ENCODE data around the gene UNC50. TPM values are rescaled to one million over a fixed set of nuclear protein-coding genes. Genes with fewer than 3 reads are reported as not detected.
"Not testable (repeated sequence)": the region's sequence is repeated elsewhere in the genome, so short reads cannot be mapped to it uniquely, and the experiment has no call there.

UNC50 gene
- total RNA-seq, 4 donors from 2014 or later: 18.3 to 49.4 (median 36.3) TPM

GRCh38 chr2:98585386-98585785, 23.0 kb upstream of the UNC50 start:
- no peaks in the 10 kb centered on the region for H3K9me3 ChIP-seq
- intact Hi-C loops (cut with DNase I): no loop called here
- no peak for DNase-seq
- no peaks in the 10 kb centered on the region for H3K4me1 ChIP-seq
- H3K36me3 ChIP-seq: peaks cover 0 to 62% (median 0%) of the 10 kb centered on the region in 3 donors
- H3K4me3 ChIP-seq: no peak overlapping the region
- no peak overlapping the region for H3K27ac ChIP-seq
- WGBS, 2 donors: 87 to 93% methylated on average over 10 of the region's 10 CpGs
- TF ChIP-seq CTCF (IDR thresholded peaks at IDR 0.05) (no peak), POLR2A (IDR thresholded peaks at IDR 0.05) (no peak)
- H3K27me3 ChIP-seq: no peaks in the 10 kb centered on the region

- DNase-seq: no peak
- H3K27me3 ChIP-seq: no peaks in the 10 kb centered on the region
- H3K36me3 ChIP-seq: peaks cover 0 to 56% (median 0%) of the 10 kb centered on the region in 3 donors
- no peak overlapping the region for H3K4me3 ChIP-seq
- whole genome bisulfite sequencing, 2 donors: 78 to 89% methylated on average over 2 to 6 of the region's 6 CpGs
- intact Hi-C loops (cut with DNase I): no loop called here
- H3K27ac ChIP-seq: no peak overlapping the region
- no peaks in the 10 kb centered on the region for H3K4me1 ChIP-seq
- no peak for TF ChIP-seq CTCF (IDR thresholded peaks at IDR 0.05)
- no peak for TF ChIP-seq POLR2A (IDR thresholded peaks at IDR 0.05)
- no peaks in the 10 kb centered on the region for H3K9me3 ChIP-seq
Measured at GRCh38 chr2:98586551-98587140, 21.7 kb upstream of the UNC50 start.

- Histone ChIP-seq H3K27ac (no peak overlapping the region), H3K4me3 (no peak overlapping the region), H3K36me3 (peaks cover 0 to 43% (median 0%) of the 10 kb centered on the region in 3 donors), H3K9me3 (no peaks in the 10 kb centered on the region), H3K4me1 (no peaks in the 10 kb centered on the region), H3K27me3 (no peaks in the 10 kb centered on the region)
- DNase-seq: no peak
- WGBS, 2 donors: 85 to 90% methylated on average over 4 of the region's 4 CpGs
- TF ChIP-seq CTCF (IDR thresholded peaks at IDR 0.05): no peak
- TF ChIP-seq POLR2A (IDR thresholded peaks at IDR 0.05): no peak
- intact Hi-C loops (cut with DNase I): no loop called here
Measured at GRCh38 chr2:98588880-98589431, 19.4 kb upstream of the UNC50 start.

GRCh38 chr2:98589489-98589888, 18.9 kb upstream of the UNC50 start:
- Histone ChIP-seq H3K9me3 (no peaks in the 10 kb centered on the region), H3K27me3 (no peaks in the 10 kb centered on the region), H3K36me3 (peaks cover 0 to 38% (median 0%) of the 10 kb centered on the region in 3 donors), H3K4me3 (no peak overlapping the region), H3K4me1 (no peaks in the 10 kb centered on the region), H3K27ac (no peak overlapping the region)
- WGBS, 2 donors: 90 to 98% methylated on average over 2 to 4 of the region's 4 CpGs
- TF ChIP-seq POLR2A (IDR thresholded peaks at IDR 0.05) (no peak), CTCF (IDR thresholded peaks at IDR 0.05) (no peak)
- DNase-seq: no peak
- intact Hi-C loops (cut with DNase I): no loop called here

GRCh38 chr2:98592565-98592964, 15.8 kb upstream of the UNC50 start:
- TF ChIP-seq CTCF (IDR thresholded peaks at IDR 0.05) (no peak), POLR2A (IDR thresholded peaks at IDR 0.05) (no peak)
- no peaks in the 10 kb centered on the region for H3K4me1 ChIP-seq
- no peak for DNase-seq
- H3K27ac ChIP-seq: no peak overlapping the region
- no peaks in the 10 kb centered on the region for H3K9me3 ChIP-seq
- intact Hi-C loops (cut with DNase I): no loop called here
- no peaks in the 10 kb centered on the region for H3K27me3 ChIP-seq
- H3K4me3 ChIP-seq: no peak overlapping the region
- peaks cover 0 to 41% (median 0%) of the 10 kb centered on the region in 3 donors for H3K36me3 ChIP-seq
- 93 to 97% methylated on average over 7 of the region's 8 CpGs for WGBS, 2 donors

- H3K36me3 ChIP-seq: peaks cover 0 to 49% (median 5%) of the 10 kb centered on the region in 3 donors
- intact Hi-C loops (cut with DNase I); H3K4me3 ChIP-seq; H3K4me1 ChIP-seq; H3K27ac ChIP-seq; DNase-seq; H3K27me3 ChIP-seq; H3K9me3 ChIP-seq: not testable (repeated sequence)
- 93% methylated on average over 3 to 4 of the region's 4 CpGs for WGBS, 2 donors
Measured at GRCh38 chr2:98594665-98595064, 13.7 kb upstream of the UNC50 start.
